Ishikawa (cell line): Measurements from ENCODE around the gene FCRL5.

Experiments
- EGR1 ChIP-seq: IDR thresholded peaks from 2 replicates; pipeline ENCODE4 v1.6.1; 2012
- EP300 ChIP-seq: IDR thresholded peaks from 2 replicates; pipeline ENCODE4 v1.6.1; 2012; ENCODE audit warnings: borderline replicate concordance
- MAX ChIP-seq: IDR thresholded peaks from 2 replicates; pipeline ENCODE4 v1.6.1; 2012
- RAD21 ChIP-seq: IDR thresholded peaks from 2 replicates; pipeline ENCODE4 v1.6.1; 2012; ENCODE audit warnings: low read depth
- TAF1 ChIP-seq: IDR thresholded peaks from 2 replicates; pipeline ENCODE4 v1.6.1; 2012; ENCODE audit warnings: low read depth, mild to moderate bottlenecking
- TEAD4 ChIP-seq: IDR thresholded peaks from 2 replicates; pipeline ENCODE4 v1.6.1; 2012
- USF1 ChIP-seq: IDR thresholded peaks from 2 replicates; pipeline ENCODE4 v1.6.1; 2012
- YY1 ChIP-seq: IDR thresholded peaks from 2 replicates; pipeline ENCODE4 v1.6.1; 2012; ENCODE audit warnings: low read depth

- no peak for TF ChIP-seq EP300
- TF ChIP-seq TAF1 = no peak
- TF ChIP-seq TEAD4 = no peak
- no peak for TF ChIP-seq EGR1
- no peak for TF ChIP-seq YY1
- TF ChIP-seq MAX = no peak
- TF ChIP-seq RAD21 = no peak
- TF ChIP-seq USF1 = no peak
Observed at GRCh38 chr1:157471531-157471930, 80.8 kb downstream of the FCRL5 start.
